Measurements from ENCODE around the gene PHC3. TPM values are rescaled to one million over a fixed set of nuclear protein-coding genes. Genes with fewer than 3 reads are reported as not detected.

The PHC3 gene
- total RNA-seq, 2 experiments from 2014 or later: 143 to 150 TPM

- intact Hi-C loops (cut with DNase I, micrococcal nuclease): no loop called here
- Mint-ChIP-seq H3K36me3 (ENCODE audit: low read depth) (peaks cover 94% of the 10 kb centered on the region), H3K4me3 (peak overlapping the region; percentile 7)
Observed at GRCh38 chr3:170163956-170164645, 17.4 kb downstream of the PHC3 start.

GRCh38 chr3:170162630-170163029 is 18.9 kb downstream of the PHC3 start:
- no peak for DNase-seq
- Histone ChIP-seq H3K36me3 (ENCODE audit: insufficient read depth, low read length) (peaks cover 67% of the 10 kb centered on the region), H3K9me3 (ENCODE audit: control insufficient read depth in 1 of 2, insufficient read depth in 1 of 2, low read length in 2 of 2) (no peaks in the 10 kb centered on the region), H3K4me1 (ENCODE audit: insufficient read depth, low read length) (peaks cover 41% of the 10 kb centered on the region), H3K27ac (ENCODE audit: low read depth in 1 of 2, low read length in 2 of 2) (no peak overlapping the region), H3K4me3 (ENCODE audit: low read length) (no peak overlapping the region), H3K27me3 (ENCODE audit: control insufficient read depth in 1 of 2, insufficient read depth in 2 of 2, low read length in 2 of 2) (no peaks in the 10 kb centered on the region)
- Mint-ChIP-seq H3K4me1 (ENCODE audit: low read depth) (peaks cover 64% of the 10 kb centered on the region), H3K27me3 (no peaks in the 10 kb centered on the region), H3K4me3 (no peak overlapping the region), H3K36me3 (ENCODE audit: low read depth) (peaks cover 84% of the 10 kb centered on the region), H3K9me3 (no peaks in the 10 kb centered on the region), H3K27ac (peak overlapping the region; percentile 77)
- intact Hi-C loops (cut with DNase I, micrococcal nuclease): no loop called here
- ChIA-PET POLR2A (interaction anchor here (0.9 to 1.6 kb wide), 3 partner anchors 9 to 19 kb away, joined by 3 to 5 read pairs (median 4); partner anchors contain the start of gene PHC3), CTCF (interaction anchor here (1.4 kb wide), 1 partner anchor 13 kb away, joined by 4 read pairs; no protein-coding TSS in a partner anchor)
- ATAC-seq (ENCODE audit: poor library complexity): no peak
- TF ChIP-seq CTCF (IDR thresholded peaks at IDR 0.05): no peak

More at GRCh38 chr3:170163956-170164645, 17.4 kb downstream of the PHC3 start:
- CTCF ChIA-PET: interaction anchor here (1.4 kb wide), 1 partner anchor 15 kb away, joined by 4 read pairs; no protein-coding TSS in a partner anchor
- POLR2A ChIA-PET: interaction anchor here (0.6 to 1.6 kb wide), 5 partner anchors 8 to 19 kb away, joined by 3 to 4 read pairs (median 3); partner anchors contain the start of gene PHC3
- Mint-ChIP-seq H3K27ac (peak overlapping the region; percentile 81), H3K9me3 (no peaks in the 10 kb centered on the region), H3K4me1 (ENCODE audit: low read depth) (peaks cover 69% of the 10 kb centered on the region), H3K27me3 (no peaks in the 10 kb centered on the region)
- peaks cover 40% of the 10 kb centered on the region for H3K4me1 ChIP-seq (ENCODE audit: insufficient read depth, low read length)
- peaks cover 74% of the 10 kb centered on the region for H3K36me3 ChIP-seq (ENCODE audit: insufficient read depth, low read length)
- ATAC-seq (ENCODE audit: poor library complexity) (no peak), DNase-seq (no peak)
- H3K27me3 ChIP-seq (ENCODE audit: control insufficient read depth in 1 of 2, insufficient read depth in 2 of 2, low read length in 2 of 2): no peaks in the 10 kb centered on the region
- TF ChIP-seq CTCF (IDR thresholded peaks at IDR 0.05): no peak
- no peak overlapping the region for H3K27ac ChIP-seq (ENCODE audit: low read depth in 1 of 2, low read length in 2 of 2)
- no peak overlapping the region for H3K4me3 ChIP-seq (ENCODE audit: low read length)
- H3K9me3 ChIP-seq (ENCODE audit: control insufficient read depth in 1 of 2, insufficient read depth in 1 of 2, low read length in 2 of 2): no peaks in the 10 kb centered on the region

- Mint-ChIP-seq H3K27ac (peak overlapping the region; percentile 77), H3K4me1 (ENCODE audit: low read depth) (peaks cover 69% of the 10 kb centered on the region), H3K9me3 (no peaks in the 10 kb centered on the region), H3K27me3 (no peaks in the 10 kb centered on the region), H3K36me3 (ENCODE audit: low read depth) (peaks cover 81% of the 10 kb centered on the region), H3K4me3 (no peak overlapping the region)
- ChIA-PET CTCF (no interaction called here), POLR2A (interaction anchor here (0.9 to 1.5 kb wide), 2 partner anchors 10 to 19 kb away, joined by 3 to 5 read pairs; partner anchors contain the start of gene PHC3)
- no peak for DNase-seq
- Histone ChIP-seq H3K36me3 (ENCODE audit: insufficient read depth, low read length) (peaks cover 64% of the 10 kb centered on the region), H3K4me1 (ENCODE audit: insufficient read depth, low read length) (peaks cover 39% of the 10 kb centered on the region), H3K9me3 (ENCODE audit: control insufficient read depth in 1 of 2, insufficient read depth in 1 of 2, low read length in 2 of 2) (no peaks in the 10 kb centered on the region), H3K4me3 (ENCODE audit: low read length) (no peak overlapping the region), H3K27ac (ENCODE audit: low read depth in 1 of 2, low read length in 2 of 2) (no peak overlapping the region), H3K27me3 (ENCODE audit: control insufficient read depth in 1 of 2, insufficient read depth in 2 of 2, low read length in 2 of 2) (no peaks in the 10 kb centered on the region)
- TF ChIP-seq CTCF (IDR thresholded peaks at IDR 0.05): no peak
- no peak for ATAC-seq (ENCODE audit: poor library complexity)
- intact Hi-C loops (cut with DNase I, micrococcal nuclease): no loop called here
Observed at GRCh38 chr3:170162052-170162451, 19.5 kb downstream of the PHC3 start.
